NCI-H146 treated with DMSO at 0.1 percent for 48 hours (cell line): ENCODE measurements around the gene MRPS15.

Experiments used
- DNase-seq: peaks from one replicate; lab custom pipeline; 2025; ENCODE audit not compliant: unreplicated experiment; lab: John Stamatoyannopoulos, UW

Gene MRPS15

DNA sequence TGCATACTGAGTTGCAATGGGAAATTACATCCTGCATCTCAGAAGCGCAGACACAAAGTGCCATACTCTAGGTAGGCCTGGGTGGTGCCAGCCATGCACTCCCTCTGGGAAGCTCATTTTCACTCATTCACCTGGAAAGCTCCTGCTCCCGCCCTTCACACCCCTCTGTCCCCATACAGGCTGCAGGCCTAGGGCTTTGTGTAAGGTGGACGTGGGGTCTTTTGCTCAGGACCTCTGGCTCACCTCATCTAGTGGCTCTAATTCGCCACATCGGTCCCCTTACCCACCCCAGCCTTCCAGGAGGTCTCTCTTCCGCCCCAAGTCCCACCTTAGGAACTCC is 751 bp downstream of the MRPS15 start:
- no peak for DNase-seq

DNA sequence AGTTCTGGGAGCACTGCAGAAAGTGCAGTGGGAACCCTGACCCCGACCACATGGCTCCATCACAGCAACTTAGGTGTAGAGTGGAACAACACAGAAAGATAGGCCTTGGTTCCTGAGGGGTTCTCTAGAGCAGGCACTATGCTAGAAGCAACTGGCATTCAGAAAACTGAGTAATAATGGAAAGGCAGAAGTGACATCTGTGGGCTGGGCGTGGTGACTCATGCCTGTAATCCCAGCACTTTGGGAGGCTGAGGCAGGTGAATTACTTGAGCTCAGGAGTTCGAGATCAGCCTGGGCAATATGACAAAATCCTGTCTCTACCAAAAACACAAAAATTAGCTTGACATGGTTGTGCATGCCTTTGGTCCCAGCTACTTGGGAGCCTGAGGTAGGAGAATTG is 5.3 kb downstream of the MRPS15 start:
- DNase-seq, result no peak

DNA sequence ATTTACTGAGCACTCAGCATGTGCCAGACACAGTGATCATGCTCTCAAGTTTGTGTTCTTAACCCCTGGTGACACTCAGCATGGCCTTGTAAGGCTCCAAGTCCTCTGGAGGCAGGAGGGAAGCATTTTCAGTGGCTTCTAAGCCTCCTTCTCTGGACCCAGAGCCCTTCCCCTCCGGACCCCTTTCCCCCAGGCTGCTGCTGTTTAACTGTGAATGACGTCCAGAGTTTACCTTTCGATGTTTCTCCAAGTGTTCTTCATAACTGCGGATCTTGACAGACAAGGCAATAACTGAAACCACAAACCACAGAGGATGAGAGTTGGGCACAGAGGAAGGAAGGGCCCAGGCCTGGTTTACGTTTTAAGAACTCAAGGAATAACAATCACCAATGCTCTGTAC is 6.5 kb downstream of the MRPS15 start:
- no peak for DNase-seq

DNA sequence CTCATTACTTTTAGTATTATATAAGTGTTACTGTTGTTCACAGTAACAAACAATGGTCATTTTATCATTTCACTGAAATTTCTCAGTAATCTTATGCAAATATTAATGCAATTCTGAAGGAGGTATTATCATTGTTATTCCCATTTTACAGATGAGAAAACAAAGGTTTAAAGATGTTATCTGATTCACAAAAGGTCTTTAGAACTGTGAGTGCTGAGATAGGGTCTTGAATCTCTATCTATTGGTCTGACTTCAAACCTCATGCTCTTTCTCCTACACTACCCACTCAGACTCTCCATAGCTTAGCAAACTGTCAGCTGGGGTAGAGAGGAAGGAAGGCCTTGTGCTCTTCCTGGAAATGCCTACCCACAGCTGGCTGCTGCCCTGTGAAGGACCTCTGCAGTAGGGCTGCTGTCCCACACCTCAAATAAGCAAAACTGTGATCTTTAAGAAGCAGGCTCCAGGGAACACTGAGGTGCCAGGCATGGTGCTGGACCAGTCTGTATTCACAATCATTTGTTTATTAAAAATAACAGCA is 7.7 kb downstream of the MRPS15 start:
- no peak for DNase-seq

DNA sequence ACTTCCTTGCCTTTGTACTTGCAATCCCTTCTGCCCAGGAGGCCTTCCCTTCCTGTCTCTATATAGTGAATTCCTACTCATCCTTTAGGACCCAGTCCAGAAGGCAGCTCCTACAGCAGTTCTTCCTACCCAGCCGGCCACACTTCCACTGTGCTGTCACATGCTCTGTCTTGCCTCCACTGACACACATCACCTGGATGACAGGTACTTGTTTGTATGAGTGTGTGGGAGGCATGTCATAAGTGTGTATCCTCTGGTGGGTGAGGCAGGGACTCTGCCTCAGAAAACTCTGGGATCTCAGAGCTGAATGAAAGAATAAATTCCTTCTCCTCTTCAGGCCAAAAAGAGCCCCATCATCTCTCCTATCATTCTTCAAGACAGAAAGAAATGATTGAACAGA is 8.8 kb downstream of the MRPS15 start:
- no peak for DNase-seq

DNA sequence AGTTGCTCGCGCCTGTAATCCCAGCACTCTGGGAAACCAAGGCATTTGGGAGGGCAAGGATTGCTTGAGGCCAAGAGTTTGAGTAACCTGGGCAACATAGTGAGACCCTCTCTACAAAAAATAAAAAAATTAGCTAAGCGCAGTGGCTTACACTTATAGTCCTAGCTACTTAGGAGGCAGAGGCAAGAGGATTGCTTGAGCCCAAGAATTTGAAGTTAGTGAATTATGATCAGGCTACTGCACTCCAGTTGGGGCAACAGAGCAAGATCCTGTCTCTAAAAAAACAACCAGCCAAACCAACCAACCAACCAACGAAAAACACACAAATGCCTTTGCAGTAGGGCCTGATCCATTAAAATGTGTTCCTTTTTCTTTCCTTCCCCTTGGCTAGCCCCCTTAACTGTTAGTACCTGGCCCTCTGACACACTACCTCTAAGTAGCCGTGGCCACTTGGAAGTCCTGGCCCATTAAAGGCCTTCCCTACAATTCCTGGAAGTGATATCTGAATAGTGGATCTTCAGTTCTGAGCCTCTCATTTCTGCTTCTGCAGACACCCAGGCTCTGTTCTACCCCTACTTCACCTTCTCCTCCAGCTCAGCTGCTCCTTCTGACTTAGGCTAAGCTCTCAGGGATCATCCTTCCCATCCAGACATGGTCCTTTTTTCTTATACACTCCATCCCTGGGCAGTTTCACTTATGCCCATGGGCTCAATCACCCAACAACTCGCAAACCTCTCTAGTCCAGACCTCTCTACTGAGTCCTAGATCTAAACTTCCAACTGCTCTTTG is 10.4 kb downstream of the MRPS15 start:
- no peak for DNase-seq

DNA sequence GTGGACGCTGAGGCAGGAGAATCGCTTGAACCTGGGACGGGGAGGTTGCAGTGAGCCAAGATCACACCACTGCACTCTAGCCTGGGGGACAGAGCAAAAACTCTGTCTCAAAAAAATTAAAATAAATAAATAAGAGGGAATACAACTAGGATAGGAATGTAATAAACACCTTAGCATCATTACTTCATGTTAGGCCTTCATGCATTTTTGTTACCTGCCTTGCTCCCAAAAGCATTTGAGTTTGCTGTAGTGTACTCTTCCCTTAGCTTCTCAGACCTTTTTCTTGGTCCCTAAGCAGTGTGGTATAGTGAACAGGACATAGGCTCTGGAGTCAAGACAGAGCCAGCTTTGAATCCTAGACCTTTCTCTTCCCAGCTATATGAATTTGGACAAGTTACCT is 11.1 kb downstream of the MRPS15 start:
- DNase-seq, result no peak

DNA sequence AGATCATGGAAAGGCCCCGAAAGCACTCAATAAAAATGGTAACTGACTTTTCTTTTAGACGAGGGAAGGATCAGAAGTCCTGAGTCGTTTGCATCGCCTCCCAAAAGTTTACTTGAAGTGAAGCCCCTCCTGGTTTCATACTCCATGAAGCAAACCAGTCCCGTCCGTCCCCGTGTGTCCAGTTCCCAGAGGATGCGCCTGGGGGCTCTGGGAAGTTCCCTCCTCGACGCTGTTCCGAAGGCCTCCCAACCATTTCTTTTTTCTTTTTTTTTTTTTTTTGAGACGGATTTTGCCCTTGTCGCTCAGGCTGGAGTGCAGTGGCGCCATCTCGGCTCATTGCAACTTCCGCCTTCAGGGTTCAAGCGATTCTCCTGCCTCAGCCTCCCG is 13.3 kb downstream of the MRPS15 start:
- DNase-seq, result no peak

DNA sequence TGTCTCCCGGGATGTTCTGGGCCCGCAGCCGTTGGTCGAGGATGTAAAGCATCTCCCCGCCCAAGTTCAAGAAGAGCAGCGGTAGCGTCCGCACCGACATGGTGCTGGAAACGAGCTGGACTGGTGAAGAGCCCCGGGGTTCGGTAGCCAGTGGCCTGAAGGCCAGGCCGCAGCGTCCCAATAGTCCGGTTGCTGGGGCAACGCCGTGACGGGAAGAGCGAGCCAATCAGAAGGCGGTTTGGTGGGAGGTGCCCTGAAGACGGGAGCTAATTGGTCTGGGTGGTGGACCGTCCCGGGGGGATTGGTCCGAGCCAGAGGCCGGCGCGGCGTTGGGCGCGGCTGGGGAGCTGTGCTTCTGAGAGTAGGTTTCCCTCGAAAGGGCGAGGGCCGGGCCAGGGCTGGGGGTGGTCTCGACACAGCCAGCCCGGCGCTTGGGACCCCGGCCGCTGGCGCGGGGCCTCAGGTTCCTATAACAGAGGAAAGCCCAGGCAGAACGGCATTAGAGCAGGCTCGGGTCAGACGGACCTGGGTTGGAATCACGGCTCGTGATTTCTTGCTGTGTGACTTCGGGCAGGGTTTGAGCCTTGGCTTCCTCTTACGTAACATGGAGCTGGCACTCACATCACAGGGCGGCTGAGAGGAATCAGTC is 13.8 kb downstream of the MRPS15 start, which contains the start of gene OSCP1:
Gene OSCP1 (minus strand): TSS at position 182 of the 649 bp plus-strand sequence. CDS start 82 bp downstream, at position 100.
- DNase-seq, result peak; percentile 81

DNA sequence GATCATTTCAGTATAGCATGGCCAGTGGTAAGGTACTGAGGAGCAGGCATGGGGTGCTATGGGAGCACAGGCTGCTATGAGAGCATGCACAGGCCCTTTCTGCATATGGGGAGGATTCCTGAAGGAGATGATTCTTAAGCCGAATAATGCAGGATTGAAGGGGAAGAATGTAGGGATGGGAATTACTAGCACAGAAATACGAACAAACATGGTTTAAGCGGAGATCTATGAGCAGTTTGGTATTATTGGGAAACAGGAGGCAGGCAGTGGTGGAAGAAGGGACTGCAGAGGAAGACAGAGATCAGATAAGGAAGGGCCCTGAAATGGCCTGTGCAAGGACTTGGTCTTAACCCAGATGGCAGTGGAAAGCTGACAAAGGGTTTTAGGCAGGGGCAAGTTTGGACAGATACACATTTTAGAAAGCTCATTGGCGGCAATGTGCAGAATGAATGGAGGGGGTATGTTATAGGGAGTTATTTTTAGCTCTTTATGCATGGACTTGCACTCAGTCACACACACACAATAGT is 15.6 kb downstream of the MRPS15 start:
- DNase-seq, result no peak

DNA sequence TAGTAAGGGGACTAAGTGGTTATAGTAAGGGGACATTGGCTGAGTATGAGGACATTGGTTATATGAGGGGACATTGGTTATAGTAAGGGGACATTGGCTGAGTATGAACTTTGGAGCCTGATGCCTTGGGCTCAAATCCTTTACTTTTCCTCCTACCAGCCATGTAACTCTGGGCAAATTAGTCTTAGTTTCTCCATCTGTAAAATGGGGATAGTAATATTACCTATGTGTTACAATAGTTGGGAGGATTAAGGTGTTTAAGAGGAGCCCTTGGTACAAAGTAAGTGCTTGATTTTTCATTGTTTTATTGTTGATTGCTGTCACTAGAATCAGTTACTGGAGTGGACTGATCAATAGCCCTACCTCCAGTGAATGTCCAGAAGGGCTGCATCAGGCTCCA is 16.7 kb downstream of the MRPS15 start:
- DNase-seq, result no peak

DNA sequence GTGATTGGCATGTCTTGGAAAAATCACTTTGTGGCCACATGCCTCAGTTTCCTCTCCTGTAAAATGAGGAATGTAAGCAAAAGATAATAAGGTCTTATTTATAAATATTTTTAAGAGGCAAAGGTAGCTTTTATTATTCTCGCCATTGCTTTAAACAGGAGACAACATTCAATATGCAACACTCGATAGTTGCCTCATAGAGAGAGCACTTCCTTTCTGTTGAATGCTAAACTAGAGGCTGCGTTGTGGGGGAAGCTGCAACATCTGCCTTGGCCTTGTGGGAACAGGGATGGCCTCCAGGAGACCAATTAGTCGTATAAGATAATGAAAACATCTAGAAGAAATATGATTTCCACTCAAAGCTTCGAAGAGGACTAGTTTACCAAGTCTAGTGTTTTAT is 17.4 kb downstream of the MRPS15 start:
- DNase-seq, result no peak

DNA sequence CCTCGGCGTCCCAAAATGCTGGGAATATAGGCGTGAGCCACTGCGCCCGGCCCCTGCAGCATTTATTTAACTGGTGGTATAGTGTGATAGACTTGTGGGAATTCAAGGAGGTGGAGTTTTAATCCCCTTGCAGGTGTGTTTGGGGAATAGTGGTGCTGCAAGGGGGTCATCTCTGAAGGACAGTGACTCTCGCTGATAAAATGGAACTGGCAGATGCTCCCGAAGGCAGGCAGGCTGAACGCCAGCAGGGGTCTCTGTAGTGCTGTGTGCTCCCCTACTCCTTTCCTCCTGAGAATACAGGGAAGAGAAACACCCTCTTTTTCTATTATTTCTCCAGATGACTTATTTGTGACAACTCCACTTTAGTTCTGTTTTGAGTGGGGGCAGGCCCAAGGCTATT is 17.9 kb downstream of the MRPS15 start:
- no peak for DNase-seq

DNA sequence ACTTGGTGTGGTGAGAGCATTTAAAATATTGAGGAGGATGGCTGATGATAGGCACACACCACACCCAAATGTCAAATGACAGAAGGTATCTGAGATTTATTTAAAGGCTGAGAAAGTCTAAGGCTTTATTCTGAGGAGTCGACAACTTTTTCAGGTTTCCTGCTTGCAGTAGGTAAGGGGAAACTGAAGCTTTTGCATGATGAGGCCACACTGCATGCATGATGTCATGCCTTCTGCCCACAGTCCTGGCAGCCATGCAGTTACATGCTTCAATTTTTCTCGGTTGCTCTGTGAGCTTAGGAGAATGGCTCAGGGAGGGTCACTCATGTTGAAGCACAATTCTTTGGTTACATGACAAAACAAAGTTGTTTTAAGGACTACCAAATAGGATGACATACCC is 20.9 kb downstream of the MRPS15 start:
- no peak for DNase-seq

DNA sequence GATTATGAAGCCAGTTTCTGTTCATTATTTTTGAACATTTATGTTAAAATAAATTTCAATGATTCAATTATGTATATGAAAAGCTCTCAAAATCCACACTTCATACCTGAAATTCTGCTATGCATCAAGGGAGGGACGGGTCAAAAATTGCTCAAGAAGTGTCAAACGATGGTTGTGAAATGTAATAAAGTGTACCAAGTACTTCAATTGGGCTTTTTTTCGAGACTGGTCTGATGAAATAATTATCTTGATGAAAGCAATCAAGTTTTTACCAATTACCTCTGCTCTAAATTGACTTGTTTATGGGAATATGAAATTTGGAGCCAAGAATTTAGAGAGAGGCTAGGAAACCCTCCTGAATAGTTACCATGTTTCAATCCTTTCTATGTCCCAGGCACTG is 21.8 kb downstream of the MRPS15 start:
- no peak for DNase-seq

DNA sequence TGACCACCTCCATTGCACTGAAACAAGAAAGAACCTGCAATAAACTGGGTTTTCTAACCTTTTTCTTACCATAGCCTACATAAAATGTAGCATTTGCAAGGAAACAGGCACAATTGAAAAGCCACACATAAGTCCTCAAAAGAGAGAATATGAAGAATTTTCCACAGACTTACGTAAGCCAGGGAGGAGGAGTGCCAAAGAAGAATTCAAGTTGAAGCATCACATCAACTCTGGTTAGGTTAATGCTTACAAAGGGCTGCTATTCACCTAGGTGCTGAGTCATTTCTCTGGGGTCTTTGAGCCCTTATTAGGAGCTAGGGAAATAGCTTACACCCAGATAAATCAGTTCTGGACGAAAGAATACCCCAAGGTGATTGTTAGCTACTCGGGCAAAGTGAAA is 23.5 kb downstream of the MRPS15 start:
- no peak for DNase-seq

DNA sequence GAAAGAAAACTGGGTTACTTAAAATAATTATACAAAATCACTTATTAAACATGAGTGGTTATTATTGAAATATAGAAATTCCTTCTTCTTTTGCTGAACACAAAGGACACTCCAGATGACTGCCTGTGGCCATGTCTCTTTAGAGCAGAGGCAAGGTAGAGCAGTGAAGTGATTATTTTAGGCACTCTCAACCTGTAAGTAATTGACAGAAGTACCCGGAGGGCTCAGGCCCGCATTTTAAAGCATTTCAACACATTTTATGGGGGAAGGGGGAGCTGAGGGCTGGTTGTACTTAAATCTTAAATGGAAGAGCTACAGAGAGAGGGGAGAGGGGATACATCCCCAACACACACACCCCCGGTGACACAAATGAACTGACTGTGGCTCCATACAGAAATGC is 24.1 kb downstream of the MRPS15 start:
- no peak for DNase-seq

DNA sequence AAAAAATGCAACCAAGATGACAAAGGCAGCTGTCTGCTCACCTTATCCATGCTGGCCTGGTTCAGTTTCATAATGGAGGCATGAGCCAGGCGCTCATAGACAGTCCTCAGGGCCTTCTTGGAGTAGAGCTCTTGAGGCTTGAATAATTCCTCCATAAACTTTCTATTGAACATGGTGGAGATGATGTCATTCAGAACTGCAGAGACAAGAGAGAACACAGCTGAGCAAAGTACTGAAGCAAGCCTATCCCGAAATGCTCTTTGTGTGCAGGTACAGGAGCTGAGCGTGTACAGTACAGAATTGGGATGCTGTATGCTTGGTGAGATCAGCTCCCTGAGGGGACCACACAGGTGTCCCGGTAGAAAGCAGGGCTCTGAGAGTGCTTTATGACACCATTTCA is 25.5 kb downstream of the MRPS15 start:
- DNase-seq, result no peak

DNA sequence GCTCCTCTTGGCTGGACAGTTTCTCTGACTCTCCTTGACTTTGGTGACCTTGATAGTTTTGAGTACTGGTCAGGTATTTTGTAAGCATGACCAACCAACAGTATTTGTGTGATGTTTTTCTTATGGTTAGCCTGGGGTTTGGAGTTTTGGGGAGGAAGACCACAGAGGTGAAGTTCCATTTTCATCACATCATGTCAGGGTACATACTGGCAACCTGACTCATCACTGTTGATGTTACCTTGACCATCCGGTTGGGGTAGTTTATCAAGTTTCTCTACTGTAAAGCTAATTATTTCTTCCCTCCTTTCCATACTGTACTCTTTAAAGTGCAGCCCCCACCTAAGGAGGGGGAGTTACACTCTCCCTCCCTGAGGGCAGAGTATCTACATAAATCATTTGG is 27.4 kb downstream of the MRPS15 start:
- no peak for DNase-seq

DNA sequence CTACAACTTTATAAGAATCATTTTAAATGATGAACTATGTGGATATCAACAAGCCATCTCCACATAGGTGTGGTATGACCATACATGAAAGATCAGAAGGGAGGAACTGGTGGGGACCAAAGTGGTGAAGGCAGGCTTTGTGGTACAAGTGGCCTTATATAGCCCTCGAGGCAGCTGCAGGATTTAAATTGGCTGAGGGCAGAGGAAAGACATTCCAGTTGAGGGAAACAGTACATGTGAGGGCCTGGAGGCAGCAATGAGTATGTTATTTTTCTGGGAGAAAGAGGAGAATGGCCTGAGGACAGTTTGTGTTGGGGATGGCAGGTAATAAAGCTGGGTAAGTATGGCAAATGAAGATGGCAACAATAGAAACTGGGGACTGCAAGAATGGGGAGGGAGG is 31.1 kb downstream of the MRPS15 start:
- DNase-seq, result no peak

DNA sequence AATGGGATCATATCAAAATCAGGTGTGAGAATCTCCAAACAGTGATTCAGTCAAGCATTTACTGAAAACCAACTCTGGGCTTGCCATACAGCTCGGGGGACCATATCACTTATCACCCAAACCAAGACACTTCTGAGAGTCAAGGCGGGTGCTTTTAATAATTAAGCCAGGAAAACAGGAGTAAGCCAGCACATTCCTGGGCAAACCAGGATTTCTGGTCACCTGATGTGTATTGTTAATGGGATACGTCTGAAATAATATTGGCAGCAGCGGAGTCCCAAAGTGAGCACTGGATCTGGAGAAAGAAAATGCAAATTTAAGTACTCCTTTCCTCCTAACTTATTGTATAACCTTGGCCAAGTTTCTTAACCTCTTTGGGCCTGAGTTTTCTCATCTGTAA is 31.6 kb downstream of the MRPS15 start:
- DNase-seq, result no peak

DNA sequence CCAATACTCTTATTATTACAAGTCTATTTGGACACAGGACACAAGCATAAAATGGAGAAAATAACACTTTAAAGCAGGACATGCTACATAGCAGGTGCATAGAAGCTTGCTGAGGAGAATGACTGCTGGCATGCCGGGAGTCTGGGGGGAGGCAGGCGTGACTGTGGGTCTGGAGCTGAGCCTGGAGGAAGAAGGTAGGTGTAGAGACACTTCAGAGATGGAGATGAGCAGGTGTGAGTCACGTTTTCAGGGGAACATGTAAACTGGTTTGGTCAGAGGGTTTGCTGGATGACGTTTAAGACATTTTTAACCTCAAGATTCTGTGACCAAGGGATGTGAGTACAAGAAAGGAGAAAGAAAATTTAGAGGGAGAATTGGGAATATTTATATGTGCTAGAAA is 38.4 kb downstream of the MRPS15 start:
- DNase-seq, result no peak
